ENCODE data around the gene COPS9.

COPS9 gene

GRCh38 chr2:240165661-240166060 is 29.6 kb upstream of the COPS9 start:
- DNase-seq = no peak

GRCh38 chr2:240165034-240165433 is 28.9 kb upstream of the COPS9 start:
- DNase-seq = no peak

GRCh38 chr2:240164586-240164985 is 28.5 kb upstream of the COPS9 start:
- DNase-seq = no peak

GRCh38 chr2:240163844-240164574 is 27.9 kb upstream of the COPS9 start:
- DNase-seq = no peak

GRCh38 chr2:240162939-240163714 is 27.0 kb upstream of the COPS9 start:
- DNase-seq = no peak

GRCh38 chr2:240162531-240162930 is 26.4 kb upstream of the COPS9 start:
- no peak for DNase-seq

GRCh38 chr2:240162032-240162431 is 25.9 kb upstream of the COPS9 start:
- DNase-seq = no peak

GRCh38 chr2:240161087-240161750 is 25.1 kb upstream of the COPS9 start:
- no peak for DNase-seq

- DNase-seq = no peak
These were observed 24.4 kb upstream of the COPS9 start for GRCh38 chr2:240160291-240161086.

GRCh38 chr2:240159251-240159839 is 23.2 kb upstream of the COPS9 start:
- no peak for DNase-seq

GRCh38 chr2:240157147-240157470 is 21.0 kb upstream of the COPS9 start:
- DNase-seq = no peak

- no peak for DNase-seq
These were observed 20.5 kb upstream of the COPS9 start for GRCh38 chr2:240156435-240157146.

GRCh38 chr2:240155745-240156390 is 19.8 kb upstream of the COPS9 start:
- DNase-seq = no peak

GRCh38 chr2:240155048-240155744 is 19.1 kb upstream of the COPS9 start:
- DNase-seq = no peak

GRCh38 chr2:240154606-240155005 is 18.5 kb upstream of the COPS9 start:
- no peak for DNase-seq

GRCh38 chr2:240153418-240153817 is 17.3 kb upstream of the COPS9 start:
- no peak for DNase-seq

GRCh38 chr2:240151477-240152031 is 15.4 kb upstream of the COPS9 start:
- DNase-seq = no peak

GRCh38 chr2:240149943-240150784 is 14.1 kb upstream of the COPS9 start:
- DNase-seq = peak; percentile 19

GRCh38 chr2:240147911-240148587 is 11.9 kb upstream of the COPS9 start:
- no peak for DNase-seq
